HG03045 (cell line): ENCODE results near the gene EVL.

Experiments used
- ATAC-seq: cut with Tn5 transposase; IDR thresholded peaks from one replicate; pipeline ENCODE4 v1.9.1; 2021; ENCODE audit warnings: mild to moderate bottlenecking, moderate library complexity; ENCODE audit not compliant: unreplicated experiment

Gene EVL

GRCh38 chr14:100124551-100125088, 59.4 kb downstream of the EVL start:
- no peak for ATAC-seq

DNA sequence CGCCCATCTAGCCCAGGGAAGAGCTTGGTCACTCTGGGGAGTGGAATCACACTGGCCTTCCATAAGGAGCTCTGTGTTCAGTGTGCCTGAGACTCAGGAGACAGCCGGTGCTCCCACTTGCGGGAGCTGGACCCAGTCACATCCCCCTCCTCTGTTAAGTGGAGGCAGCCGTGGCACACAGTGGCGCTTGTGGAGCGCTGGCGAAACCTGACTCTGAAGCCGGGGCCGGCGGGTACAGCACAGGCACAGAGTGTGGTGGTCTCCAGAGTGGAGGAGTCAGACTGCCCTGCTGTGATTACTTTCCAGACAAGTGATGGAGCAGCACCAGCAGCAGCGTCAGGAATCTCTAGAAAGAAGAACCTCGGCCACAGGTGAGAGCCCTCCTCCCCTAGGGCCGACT, 61.2 kb downstream of the EVL start:
- ATAC-seq = no peak

DNA sequence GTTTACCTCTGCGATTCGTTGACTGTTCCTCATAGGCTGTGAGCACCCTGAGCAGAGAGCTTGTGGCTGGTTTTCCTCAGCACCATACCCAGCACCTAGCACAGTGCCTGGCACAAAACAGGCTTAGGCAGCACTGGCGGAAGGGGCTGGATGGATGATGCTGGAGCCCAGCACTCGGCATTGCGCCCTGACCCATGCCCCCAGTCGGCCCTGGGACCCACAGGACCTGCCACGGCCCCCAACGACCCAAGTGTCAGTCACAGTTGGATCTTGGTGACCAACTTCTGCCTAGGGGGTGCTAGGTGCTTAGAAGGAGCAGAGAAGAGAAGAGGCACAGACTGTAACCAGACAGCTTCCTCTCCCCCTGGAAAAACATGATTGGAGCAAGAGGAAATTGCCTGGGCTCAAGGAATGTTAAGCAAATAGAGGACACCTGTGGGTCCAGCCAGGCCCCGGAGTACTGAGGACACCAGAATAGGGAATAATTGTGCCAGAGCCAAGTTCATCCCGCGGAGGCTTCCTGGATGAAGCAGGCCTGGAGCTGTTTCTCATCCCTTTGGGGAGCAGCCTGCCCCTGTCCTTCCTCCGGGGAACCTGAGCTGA, 62.7 kb downstream of the EVL start:
- ATAC-seq = no peak

DNA sequence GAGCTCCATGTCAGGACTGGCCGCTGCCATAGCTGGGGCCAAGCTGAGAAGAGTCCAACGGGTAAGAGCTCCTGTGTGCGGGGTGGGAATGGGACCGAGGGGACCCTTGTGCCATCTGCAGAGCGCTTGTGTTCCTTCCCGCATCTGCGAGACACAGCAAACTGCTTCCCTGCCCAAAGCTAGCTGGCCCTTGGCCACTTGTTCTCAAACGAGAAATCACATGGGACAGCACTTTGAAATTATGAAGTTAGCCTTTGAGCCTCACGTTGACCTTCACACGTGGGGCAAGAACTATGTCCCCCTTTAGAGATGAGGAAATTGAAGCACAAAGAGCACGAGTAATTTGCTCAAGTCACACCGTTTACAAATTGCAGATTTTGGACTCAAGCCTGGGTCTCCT, 63.5 kb downstream of the EVL start:
- ATAC-seq = no peak

DNA sequence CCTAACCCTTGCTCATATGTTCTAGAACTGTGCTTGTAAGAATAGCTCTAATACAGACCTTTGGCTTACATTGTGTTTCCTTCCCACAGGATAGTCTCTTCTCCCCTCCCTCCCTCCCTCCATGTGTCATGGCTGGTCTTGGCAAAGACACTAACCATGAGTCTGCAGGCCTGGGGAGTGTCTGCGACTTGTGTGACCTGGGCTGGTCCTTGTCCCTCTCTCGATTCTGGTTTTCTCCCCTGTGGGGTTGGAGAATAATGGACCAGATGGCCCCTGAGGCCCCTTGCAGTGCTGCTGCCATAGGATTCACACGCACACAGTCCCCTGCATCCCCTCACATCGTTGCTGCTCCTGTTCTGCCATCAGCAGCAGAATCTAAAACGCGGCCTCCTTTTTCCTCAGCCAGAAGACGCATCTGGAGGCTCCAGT, 64.0 kb downstream of the EVL start:
- no peak for ATAC-seq

DNA sequence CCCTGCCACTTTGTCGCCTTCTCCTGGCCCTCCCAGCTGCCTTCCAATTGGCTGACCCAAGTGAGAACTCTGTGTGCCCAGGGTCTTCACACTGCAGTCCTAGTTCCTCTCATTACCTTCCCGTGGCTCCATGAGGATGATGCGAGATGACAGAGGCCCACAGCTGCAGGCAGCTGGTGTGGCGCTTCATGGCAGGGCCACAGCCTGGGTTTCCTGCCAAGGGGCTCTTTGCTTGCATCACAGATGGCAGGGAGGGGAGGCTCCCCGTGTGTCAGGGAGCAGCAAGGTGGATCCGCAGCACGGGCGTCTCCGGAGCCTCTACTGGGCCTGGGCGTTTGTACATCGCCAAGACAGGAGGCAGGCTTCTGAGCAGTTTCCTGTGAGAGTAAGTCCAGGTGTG, 65.3 kb downstream of the EVL start:
- no peak for ATAC-seq

- no peak for ATAC-seq
Measured at GRCh38 chr14:100131181-100131580, 66.0 kb downstream of the EVL start.

DNA sequence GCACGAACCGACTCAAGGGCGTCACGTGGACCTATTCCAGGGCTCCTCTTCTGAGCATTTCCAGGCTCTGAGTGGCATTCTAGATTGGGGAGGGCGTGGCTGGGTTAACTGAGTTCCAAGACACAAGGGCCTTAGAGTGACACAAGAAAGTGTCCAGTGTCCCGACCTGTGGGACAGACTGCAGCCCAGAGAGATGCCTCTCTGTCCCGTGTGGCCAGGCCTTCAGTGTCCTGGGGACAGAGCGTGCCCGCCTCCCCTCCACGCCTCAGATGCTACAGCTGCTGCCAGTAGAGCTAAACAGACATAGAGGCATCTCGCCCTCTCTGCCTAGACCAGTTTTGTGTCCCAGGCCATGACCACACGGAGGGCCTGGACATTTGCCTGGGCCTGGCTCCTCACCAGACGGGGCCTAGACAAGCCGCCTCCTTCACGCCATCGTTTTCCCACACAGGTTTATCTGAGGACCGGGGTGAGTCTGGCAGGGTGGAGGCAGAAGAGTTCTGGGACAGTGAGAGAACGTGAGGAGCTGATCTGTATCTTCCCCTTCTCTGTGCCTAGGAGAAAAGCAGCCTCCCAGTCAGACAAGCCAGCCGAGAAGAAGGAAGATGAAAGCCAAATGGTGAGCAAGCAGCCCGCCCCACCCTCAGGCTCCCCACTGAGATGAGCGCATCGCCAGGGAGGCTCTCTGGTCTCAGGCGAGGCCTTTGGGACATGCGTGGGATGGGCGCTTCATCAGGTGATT, 67.1 kb downstream of the EVL start:
- no peak for ATAC-seq

GRCh38 chr14:100132903-100133510, 67.8 kb downstream of the EVL start:
- ATAC-seq = no peak

- ATAC-seq = no peak
Measured at GRCh38 chr14:100134586-100134985, 69.4 kb downstream of the EVL start.

- ATAC-seq = no peak
Measured at GRCh38 chr14:100135073-100135472, 69.9 kb downstream of the EVL start.

DNA sequence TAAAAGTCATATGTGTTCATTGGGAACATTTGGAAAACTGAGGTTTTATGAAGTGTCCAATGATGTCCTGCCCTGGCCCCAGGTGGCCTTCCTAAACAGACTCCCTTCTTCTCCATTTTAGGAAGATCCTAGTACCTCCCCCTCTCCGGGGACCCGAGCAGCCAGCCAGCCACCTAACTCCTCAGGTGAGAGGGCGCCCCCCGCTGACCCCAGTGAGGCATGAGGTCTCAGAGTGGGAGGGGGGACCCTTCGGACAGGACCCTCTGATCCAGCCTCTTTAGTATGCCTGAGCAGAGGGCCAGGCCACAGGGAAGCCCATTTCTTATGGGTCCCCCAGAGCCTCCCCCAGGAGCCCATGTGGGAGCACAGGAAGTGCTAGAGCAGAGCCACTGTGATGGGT, 70.6 kb downstream of the EVL start:
- ATAC-seq = no peak

DNA sequence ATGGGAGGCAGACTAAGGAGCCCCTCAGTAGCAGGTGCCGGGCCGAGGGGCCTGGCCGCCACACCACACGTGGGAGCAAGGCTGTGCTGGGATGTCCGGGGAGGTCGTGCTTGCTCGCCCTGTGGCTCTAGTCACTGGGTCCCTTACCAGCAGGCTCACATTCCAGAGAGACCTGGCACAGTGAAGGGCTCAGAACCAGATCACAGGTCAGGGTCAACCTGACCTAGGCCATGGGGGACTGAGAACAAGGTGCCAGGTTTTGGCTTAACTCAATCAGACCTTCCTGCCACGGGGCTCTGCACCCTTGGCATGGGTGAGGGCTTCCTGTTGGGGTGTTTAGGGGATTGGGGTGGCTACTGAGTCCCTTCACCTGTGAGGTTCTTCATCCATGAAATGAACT, 72.0 kb downstream of the EVL start:
- ATAC-seq = no peak

DNA sequence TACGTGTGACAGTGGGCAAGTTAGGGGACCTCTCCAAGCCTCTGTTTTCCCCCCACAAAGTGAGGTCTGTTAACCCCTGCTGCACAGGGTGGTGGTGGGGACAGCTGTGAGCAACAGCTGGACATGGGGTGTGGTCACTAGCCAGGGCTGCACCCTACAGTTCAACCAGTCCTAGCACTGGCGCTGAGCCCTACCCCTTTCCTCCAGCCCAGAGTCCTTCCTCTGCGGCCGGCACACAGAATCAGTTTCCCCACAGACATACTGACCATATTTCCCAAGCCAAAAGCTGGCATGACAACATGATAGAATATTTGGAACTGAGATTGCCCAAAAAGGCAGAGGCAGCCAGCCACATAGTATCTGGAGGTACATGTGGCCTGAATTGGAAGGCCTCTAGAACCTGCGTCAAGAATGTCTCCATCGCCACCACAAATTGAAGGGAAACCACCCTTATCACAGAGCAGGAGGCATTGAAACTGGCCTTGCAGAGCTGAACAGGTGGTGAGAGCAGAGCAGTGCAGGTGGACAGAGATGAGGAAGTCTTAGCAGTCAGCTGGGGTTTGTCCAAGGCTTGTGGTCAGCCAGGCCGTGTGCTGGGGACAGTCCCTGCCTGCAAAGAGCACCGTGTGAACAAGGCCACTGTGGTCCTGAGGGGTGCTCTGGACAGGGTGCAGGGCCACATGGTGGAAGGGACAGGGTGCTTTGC, 73.0 kb downstream of the EVL start:
- no peak for ATAC-seq

- ATAC-seq = no peak
Measured at GRCh38 chr14:100138955-100139354, 73.7 kb downstream of the EVL start.

- no peak for ATAC-seq
Measured at GRCh38 chr14:100140452-100141078, 75.3 kb downstream of the EVL start.

- ATAC-seq = no peak
Measured at GRCh38 chr14:100141098-100141497, 75.9 kb downstream of the EVL start.

GRCh38 chr14:100142073-100143040, 77.1 kb downstream of the EVL start:
- no peak for ATAC-seq

DNA sequence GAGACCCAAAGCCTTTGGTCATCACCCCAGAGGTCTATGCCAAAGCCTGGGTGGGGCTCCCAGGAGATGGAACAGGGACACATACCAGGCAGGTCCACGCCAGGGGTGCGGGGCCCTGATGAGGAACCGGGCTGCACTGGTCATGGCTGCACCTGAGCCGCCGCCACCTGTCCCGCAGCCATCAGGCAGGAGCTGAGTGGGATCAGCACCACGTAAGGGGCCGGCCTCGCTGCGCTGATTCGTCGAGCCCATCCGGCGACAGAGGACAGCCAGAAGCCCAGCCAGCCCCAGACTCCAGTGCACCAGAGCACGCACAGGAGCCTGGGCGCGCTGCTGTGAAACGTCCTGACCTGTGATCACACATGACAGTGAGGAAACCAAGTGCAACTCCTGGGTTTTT, 78.3 kb downstream of the EVL start:
- ATAC-seq = no peak

DNA sequence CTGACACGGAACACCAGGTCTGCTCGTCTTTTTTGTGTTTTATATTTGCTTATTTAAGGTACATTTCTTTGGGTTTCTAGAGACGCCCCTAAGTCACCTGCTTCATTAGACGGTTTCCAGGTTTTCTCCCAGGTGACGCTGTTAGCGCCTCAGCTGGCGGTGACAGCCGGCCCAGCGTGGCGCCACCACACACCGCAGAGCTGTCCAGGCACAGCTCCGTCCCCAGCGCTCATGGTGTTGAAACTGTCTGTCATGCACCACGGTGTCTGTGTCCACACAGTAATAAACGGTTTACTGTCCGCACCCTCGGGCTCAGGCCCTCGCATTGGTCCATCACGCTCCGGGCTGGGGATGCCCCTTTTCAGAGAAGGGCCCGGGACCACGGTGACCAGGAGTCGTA, 78.7 kb downstream of the EVL start:
- no peak for ATAC-seq
